BLaER1 treated with 17β-estradiol and CSF1 and Interleukin-3, amounts not matched to agents 10 nM and 100 nM (cell line): Measurements from ENCODE around the gene TMC2.

Source experiments
- H3K27ac ChIP-seq, 11 experiments: shearing (Covaris generic); formaldehyde crosslinking; 2 replicates each; pipeline ENCODE4 v1.8.1; 2022
- H3K27me3 ChIP-seq, 11 experiments: shearing (Covaris generic); formaldehyde crosslinking; 2 replicates each; pipeline ENCODE4 v1.8.1; 2022
- H3K36me3 ChIP-seq, 11 experiments: shearing (Covaris generic); formaldehyde crosslinking; 2 replicates each; pipeline ENCODE4 v1.8.1; 2022
- H3K4me1 ChIP-seq, 10 experiments: shearing (Covaris generic); formaldehyde crosslinking; 2 replicates each; pipeline ENCODE4 v1.8.1; 2022
- H3K4me2 ChIP-seq, 11 experiments: shearing (Covaris generic); formaldehyde crosslinking; 2 replicates each; pipeline ENCODE4 v1.8.1; 2022
- H3K4me3 ChIP-seq, 10 experiments: shearing (Covaris generic); formaldehyde crosslinking; 2 replicates each; pipeline ENCODE4 v1.8.1; 2022
- H3K9ac ChIP-seq, 11 experiments: shearing (Covaris generic); formaldehyde crosslinking; 2 replicates each; pipeline ENCODE4 v1.8.1; 2022
- H3K9me3 ChIP-seq, 11 experiments: shearing (Covaris generic); formaldehyde crosslinking; replicated peaks in 1 of 11; 2 replicates each; pipeline ENCODE4 v1.8.1; 2022
- H4K20me1 ChIP-seq, 11 experiments: shearing (Covaris generic); formaldehyde crosslinking; 2 replicates each; pipeline ENCODE4 v1.8.1; 2022
- Cebpa-rat ChIP-seq, 11 experiments: shearing (Covaris generic); IDR thresholded peaks; 2 replicates each; pipeline ENCODE4 v1.8.1; 2022

Gene TMC2

GRCh38 chr20:2538356-2538755, 2.0 kb downstream of the TMC2 start:
- Histone ChIP-seq H3K27ac (no peak overlapping the region), H3K4me3 (no peak overlapping the region), H3K27me3 (0 out of 22 replicates have a peak, but pooled peaks cover 0 to 4% (median 0%) of the 10 kb centered on the region in 11 experiments), H4K20me1 (no peaks in the 10 kb centered on the region), H3K4me1 (no peaks in the 10 kb centered on the region), H3K9me3 (no peaks in the 10 kb centered on the region), H3K36me3 (no peaks in the 10 kb centered on the region), H3K9ac (no peak overlapping the region), H3K4me2 (no peak overlapping the region)
- no peak for TF ChIP-seq Cebpa-rat (IDR thresholded peaks at IDR 0.05)

GRCh38 chr20:2538931-2539720, 2.8 kb downstream of the TMC2 start:
- H3K27me3 ChIP-seq, result 0 out of 22 replicates have a peak, but pooled peaks cover 0 to 4% (median 0%) of the 10 kb centered on the region in 11 experiments
- no peaks in the 10 kb centered on the region for H4K20me1 ChIP-seq
- H3K36me3 ChIP-seq, result no peaks in the 10 kb centered on the region
- TF ChIP-seq Cebpa-rat (IDR thresholded peaks at IDR 0.05), result no peak
- H3K4me3 ChIP-seq, result no peak overlapping the region
- no peak overlapping the region for H3K9ac ChIP-seq
- H3K27ac ChIP-seq, result no peak overlapping the region
- H3K4me2 ChIP-seq, result no peak overlapping the region
- H3K9me3 ChIP-seq, result no peaks in the 10 kb centered on the region
- no peaks in the 10 kb centered on the region for H3K4me1 ChIP-seq

GRCh38 chr20:2541940-2542339, 5.6 kb downstream of the TMC2 start:
- Histone ChIP-seq H4K20me1 (no peaks in the 10 kb centered on the region), H3K9me3 (no peaks in the 10 kb centered on the region), H3K27me3 (no peaks in the 10 kb centered on the region), H3K4me1 (no peaks in the 10 kb centered on the region; a peak in 1 of 20 replicates), H3K4me2 (no peak overlapping the region), H3K36me3 (no peaks in the 10 kb centered on the region), H3K27ac (no peak overlapping the region), H3K4me3 (no peak overlapping the region), H3K9ac (no peak overlapping the region)
- no peak for TF ChIP-seq Cebpa-rat (IDR thresholded peaks at IDR 0.05)

GRCh38 chr20:2542361-2542760, 6.0 kb downstream of the TMC2 start:
- no peak overlapping the region for H3K9ac ChIP-seq
- H3K9me3 ChIP-seq, result no peaks in the 10 kb centered on the region
- H3K4me2 ChIP-seq, result no peak overlapping the region
- no peak overlapping the region for H3K27ac ChIP-seq
- no peaks in the 10 kb centered on the region for H3K36me3 ChIP-seq
- no peaks in the 10 kb centered on the region for H3K27me3 ChIP-seq
- no peak for TF ChIP-seq Cebpa-rat (IDR thresholded peaks at IDR 0.05)
- no peaks in the 10 kb centered on the region for H4K20me1 ChIP-seq
- H3K4me3 ChIP-seq, result no peak overlapping the region
- no peaks in the 10 kb centered on the region; a peak in 1 of 20 replicates for H3K4me1 ChIP-seq

GRCh38 chr20:2544211-2544610, 7.8 kb downstream of the TMC2 start:
- Histone ChIP-seq H3K36me3 (no peaks in the 10 kb centered on the region), H3K27ac (no peak overlapping the region), H3K4me3 (no peak overlapping the region), H3K4me1 (no peaks in the 10 kb centered on the region; a peak in 1 of 20 replicates), H4K20me1 (no peaks in the 10 kb centered on the region), H3K9ac (no peak overlapping the region), H3K27me3 (no peaks in the 10 kb centered on the region), H3K4me2 (no peak overlapping the region), H3K9me3 (no peaks in the 10 kb centered on the region)
- no peak for TF ChIP-seq Cebpa-rat (IDR thresholded peaks at IDR 0.05)

GRCh38 chr20:2545594-2545993, 9.2 kb downstream of the TMC2 start:
- no peak overlapping the region for H3K9ac ChIP-seq
- H3K27ac ChIP-seq, result no peak overlapping the region
- H4K20me1 ChIP-seq, result no peaks in the 10 kb centered on the region
- no peaks in the 10 kb centered on the region for H3K9me3 ChIP-seq
- H3K27me3 ChIP-seq, result no peaks in the 10 kb centered on the region
- no peak overlapping the region for H3K4me2 ChIP-seq
- H3K36me3 ChIP-seq, result no peaks in the 10 kb centered on the region
- no peak overlapping the region for H3K4me3 ChIP-seq
- TF ChIP-seq Cebpa-rat (IDR thresholded peaks at IDR 0.05), result no peak
- no peaks in the 10 kb centered on the region; a peak in 1 of 20 replicates for H3K4me1 ChIP-seq

GRCh38 chr20:2557873-2558580, 21.7 kb downstream of the TMC2 start:
- no peaks in the 10 kb centered on the region for H4K20me1 ChIP-seq
- TF ChIP-seq Cebpa-rat (IDR thresholded peaks at IDR 0.05), result no peak
- H3K4me3 ChIP-seq, result no peak overlapping the region
- peaks cover 0 to 9% (median 3%) of the 10 kb centered on the region in 11 experiments; a peak in 6 of 22 replicates for H3K9me3 ChIP-seq
- H3K27me3 ChIP-seq, result no peaks in the 10 kb centered on the region
- H3K36me3 ChIP-seq, result no peaks in the 10 kb centered on the region
- H3K4me2 ChIP-seq, result no peak overlapping the region
- no peak overlapping the region for H3K9ac ChIP-seq
- no peak overlapping the region for H3K27ac ChIP-seq
- no peaks in the 10 kb centered on the region for H3K4me1 ChIP-seq

GRCh38 chr20:2558581-2559278, 22.4 kb downstream of the TMC2 start:
- H4K20me1 ChIP-seq, result no peaks in the 10 kb centered on the region
- no peak overlapping the region for H3K9ac ChIP-seq
- no peaks in the 10 kb centered on the region for H3K36me3 ChIP-seq
- no peak overlapping the region for H3K4me2 ChIP-seq
- no peaks in the 10 kb centered on the region for H3K4me1 ChIP-seq
- TF ChIP-seq Cebpa-rat (IDR thresholded peaks at IDR 0.05), result no peak
- peaks cover 0 to 9% (median 3%) of the 10 kb centered on the region in 11 experiments; a peak in 6 of 22 replicates for H3K9me3 ChIP-seq
- H3K27me3 ChIP-seq, result no peaks in the 10 kb centered on the region
- no peak overlapping the region for H3K4me3 ChIP-seq
- no peak overlapping the region for H3K27ac ChIP-seq

GRCh38 chr20:2559279-2559626, 22.9 kb downstream of the TMC2 start:
- Histone ChIP-seq H3K27ac (no peak overlapping the region), H3K9me3 (peaks cover 0 to 9% (median 3%) of the 10 kb centered on the region in 11 experiments; a peak in 6 of 22 replicates), H3K4me1 (no peaks in the 10 kb centered on the region), H3K4me2 (no peak overlapping the region), H3K27me3 (no peaks in the 10 kb centered on the region), H3K9ac (no peak overlapping the region), H3K36me3 (no peaks in the 10 kb centered on the region), H3K4me3 (no peak overlapping the region), H4K20me1 (no peaks in the 10 kb centered on the region)
- no peak for TF ChIP-seq Cebpa-rat (IDR thresholded peaks at IDR 0.05)
